ENCODE results near the gene SMTN.
A peak's percentile ranks its signal among the peaks of the same experiment; 100 is the strongest.

SMTN gene

DNA sequence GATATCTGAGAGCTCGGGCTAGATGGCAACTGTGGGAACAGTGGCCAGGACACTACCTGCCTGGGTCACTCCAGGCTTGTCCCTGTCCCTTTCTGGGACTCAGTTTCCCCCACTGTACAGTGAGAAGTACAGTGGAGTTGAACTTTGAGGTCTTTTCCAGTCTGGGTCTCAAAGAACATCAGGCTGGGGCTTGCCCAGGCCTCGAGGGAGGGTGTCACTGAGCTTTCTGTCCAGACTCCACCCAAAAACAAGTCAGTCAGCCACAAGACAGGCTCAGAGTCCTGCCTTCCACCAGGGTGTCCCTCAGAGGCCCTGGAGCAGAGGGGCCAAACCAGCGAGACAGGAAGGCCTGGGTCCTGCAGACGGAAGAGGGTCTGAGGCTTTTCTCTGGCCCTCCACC lies 61.2 kb downstream of the SMTN start:
- H3K27ac Mint-ChIP-seq = no peak overlapping the region
- peaks cover 5% of the 10 kb centered on the region for H3K4me1 Mint-ChIP-seq (ENCODE audit: low read depth)
- no peak overlapping the region for H3K4me3 Mint-ChIP-seq
- no peaks in the 10 kb centered on the region for H3K27me3 Mint-ChIP-seq (ENCODE audit: low read depth)
- no peak for DNase-seq (ENCODE audit: low spot score)
- peaks cover 7% of the 10 kb centered on the region for H3K9me3 Mint-ChIP-seq
- H3K36me3 Mint-ChIP-seq (ENCODE audit: low read depth) = no peaks in the 10 kb centered on the region

DNA sequence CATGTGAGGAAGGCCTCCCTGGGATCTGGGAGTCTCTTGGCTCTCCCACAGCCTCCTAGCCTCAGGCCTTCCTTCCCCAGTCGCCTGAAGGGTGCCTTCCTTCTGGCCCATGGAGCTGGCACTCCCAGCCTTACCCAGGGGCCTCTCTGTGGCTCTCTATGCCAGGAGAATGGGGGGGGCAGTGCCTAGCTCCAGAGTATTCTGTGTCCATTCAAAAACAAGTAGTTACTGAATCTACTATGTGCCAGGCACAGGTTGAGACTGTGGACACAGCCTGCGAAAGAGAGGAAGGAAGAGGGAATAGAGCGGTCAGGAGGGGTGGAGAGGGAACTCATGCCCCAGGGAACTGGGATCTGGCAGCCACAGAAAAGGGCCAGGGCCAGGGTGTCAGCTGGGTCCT lies 61.9 kb downstream of the SMTN start:
- H3K9me3 Mint-ChIP-seq = peaks cover 7% of the 10 kb centered on the region
- H3K36me3 Mint-ChIP-seq (ENCODE audit: low read depth) = no peaks in the 10 kb centered on the region
- H3K4me1 Mint-ChIP-seq (ENCODE audit: low read depth) = peaks cover 5% of the 10 kb centered on the region
- no peak overlapping the region for H3K4me3 Mint-ChIP-seq
- H3K27ac Mint-ChIP-seq = no peak overlapping the region
- H3K27me3 Mint-ChIP-seq (ENCODE audit: low read depth) = peaks cover 2% of the 10 kb centered on the region
- no peak for DNase-seq (ENCODE audit: low spot score)

DNA sequence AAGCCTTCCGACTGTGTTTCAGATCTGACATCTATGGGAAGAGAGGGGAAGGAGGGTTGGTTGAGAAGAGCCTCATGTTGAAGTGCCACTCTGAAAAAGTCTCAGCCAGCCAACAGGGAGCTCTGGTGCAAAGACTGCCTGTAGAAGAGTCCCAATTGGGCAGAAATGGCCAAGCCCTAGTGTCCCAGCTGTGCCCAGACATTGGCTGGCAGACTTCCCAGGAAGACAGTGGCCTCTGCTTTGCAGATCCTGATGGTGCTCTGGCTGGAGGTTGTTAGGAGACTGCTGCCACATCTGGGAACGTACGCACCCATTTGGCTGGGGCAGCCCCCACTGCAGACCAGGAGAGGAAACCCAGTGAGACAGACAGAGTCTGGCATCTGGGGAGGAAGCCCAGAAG lies 62.4 kb downstream of the SMTN start:
- peaks cover 5% of the 10 kb centered on the region for H3K4me1 Mint-ChIP-seq (ENCODE audit: low read depth)
- H3K9me3 Mint-ChIP-seq = peaks cover 7% of the 10 kb centered on the region
- no peak overlapping the region for H3K4me3 Mint-ChIP-seq
- H3K36me3 Mint-ChIP-seq (ENCODE audit: low read depth) = no peaks in the 10 kb centered on the region
- H3K27me3 Mint-ChIP-seq (ENCODE audit: low read depth) = peaks cover 2% of the 10 kb centered on the region
- DNase-seq (ENCODE audit: low spot score) = no peak
- no peak overlapping the region for H3K27ac Mint-ChIP-seq

- Mint-ChIP-seq H3K27ac (no peak overlapping the region), H3K4me3 (no peak overlapping the region), H3K4me1 (ENCODE audit: low read depth) (peaks cover 5% of the 10 kb centered on the region), H3K9me3 (peaks cover 7% of the 10 kb centered on the region), H3K36me3 (ENCODE audit: low read depth) (no peaks in the 10 kb centered on the region), H3K27me3 (ENCODE audit: low read depth) (peaks cover 2% of the 10 kb centered on the region)
- DNase-seq (ENCODE audit: low spot score) = no peak
Observed at GRCh38 chr22:31144223-31144622, 63.1 kb downstream of the SMTN start.

GRCh38 chr22:31148488-31148887 lies 67.4 kb downstream of the SMTN start:
- no peak for DNase-seq (ENCODE audit: low spot score)
- H3K27me3 Mint-ChIP-seq (ENCODE audit: low read depth) = peaks cover 2% of the 10 kb centered on the region
- no peak overlapping the region for H3K27ac Mint-ChIP-seq
- no peaks in the 10 kb centered on the region for H3K36me3 Mint-ChIP-seq (ENCODE audit: low read depth)
- H3K4me1 Mint-ChIP-seq (ENCODE audit: low read depth) = peaks cover 5% of the 10 kb centered on the region
- no peak overlapping the region for H3K4me3 Mint-ChIP-seq
- H3K9me3 Mint-ChIP-seq = peaks cover 7% of the 10 kb centered on the region

DNA sequence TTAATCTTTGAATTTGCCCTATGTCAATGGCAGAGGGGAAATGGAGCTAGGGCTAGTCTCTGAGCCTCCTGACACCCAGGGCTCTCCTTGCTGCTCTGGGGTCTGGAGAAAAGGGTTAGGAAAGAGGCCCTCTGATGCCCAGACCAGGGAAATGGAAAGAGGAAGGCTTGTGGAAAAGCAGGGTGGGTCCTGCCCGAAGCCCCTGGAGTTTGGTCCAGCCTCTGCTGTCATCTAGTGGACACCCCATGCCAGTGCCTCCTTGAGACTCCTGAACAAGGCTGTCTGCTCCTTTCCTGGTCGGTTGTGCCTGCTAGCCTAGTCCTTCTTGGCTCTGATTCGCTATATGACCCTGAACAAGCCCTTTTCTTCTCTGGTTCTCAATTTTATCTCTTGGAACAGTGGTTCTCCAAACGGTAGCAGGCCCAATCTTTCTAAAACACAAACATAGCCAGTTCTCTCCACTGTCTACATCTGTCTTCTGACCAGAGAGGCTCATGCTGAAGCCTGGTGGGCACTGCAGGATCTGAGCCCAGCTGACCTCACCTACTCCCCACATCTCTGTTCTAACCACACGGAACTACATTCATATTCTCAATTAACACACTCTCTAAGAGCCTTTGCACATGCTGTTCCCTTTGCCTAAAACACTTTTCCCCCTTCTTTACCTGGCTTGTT lies 68.0 kb downstream of the SMTN start:
- peak; percentile 8 for DNase-seq (ENCODE audit: low spot score)
- H3K27me3 Mint-ChIP-seq (ENCODE audit: low read depth) = peaks cover 2% of the 10 kb centered on the region
- no peak overlapping the region for H3K4me3 Mint-ChIP-seq
- H3K4me1 Mint-ChIP-seq (ENCODE audit: low read depth) = peaks cover 3% of the 10 kb centered on the region
- no peak overlapping the region for H3K27ac Mint-ChIP-seq
- H3K9me3 Mint-ChIP-seq = peaks cover 7% of the 10 kb centered on the region
- H3K36me3 Mint-ChIP-seq (ENCODE audit: low read depth) = no peaks in the 10 kb centered on the region

DNA sequence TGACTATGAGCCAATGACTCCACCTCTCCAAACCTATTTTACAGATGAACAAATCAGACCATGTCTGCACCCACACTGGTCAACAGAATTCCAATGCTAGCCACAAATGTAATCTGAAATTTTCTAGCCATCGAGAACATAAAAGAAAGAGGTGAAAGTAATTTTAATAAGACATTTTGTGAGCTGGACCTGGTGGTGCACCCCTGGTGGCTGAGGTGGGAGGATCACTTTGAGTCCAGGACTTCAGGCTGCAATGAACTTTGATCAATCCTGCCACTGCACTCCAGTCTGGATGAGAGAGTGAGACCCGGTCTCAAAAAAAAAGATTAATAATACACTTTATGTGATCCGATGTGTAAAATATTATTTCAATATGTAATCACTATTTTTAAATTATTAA lies 69.5 kb downstream of the SMTN start:
- Mint-ChIP-seq H3K27me3 (ENCODE audit: low read depth) (peaks cover 2% of the 10 kb centered on the region), H3K27ac (no peak overlapping the region), H3K4me1 (ENCODE audit: low read depth) (no peaks in the 10 kb centered on the region), H3K36me3 (ENCODE audit: low read depth) (no peaks in the 10 kb centered on the region), H3K9me3 (no peaks in the 10 kb centered on the region), H3K4me3 (no peak overlapping the region)
- no peak for DNase-seq (ENCODE audit: low spot score)

DNA sequence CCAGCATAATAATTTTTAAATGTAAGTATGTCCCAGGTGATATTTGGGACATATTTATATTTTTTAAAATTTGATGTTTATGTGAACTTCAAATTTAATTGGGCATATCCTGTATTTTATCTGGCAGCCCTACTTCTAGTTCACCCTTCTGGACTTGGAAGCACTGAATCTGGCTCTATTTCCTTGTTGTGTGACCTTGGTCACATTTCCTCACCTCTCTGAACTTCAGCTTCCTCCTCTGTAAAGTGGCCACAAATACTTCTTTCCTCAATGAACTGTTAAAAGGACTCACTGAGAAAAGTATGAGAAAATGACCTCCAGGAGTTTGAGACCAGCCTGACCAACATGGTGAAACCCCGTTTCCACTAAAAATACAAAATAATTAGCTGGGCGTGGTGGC lies 70.8 kb downstream of the SMTN start:
- DNase-seq (ENCODE audit: low spot score) = no peak
- Mint-ChIP-seq H3K27ac (no peak overlapping the region), H3K4me1 (ENCODE audit: low read depth) (no peaks in the 10 kb centered on the region), H3K27me3 (ENCODE audit: low read depth) (peaks cover 2% of the 10 kb centered on the region), H3K4me3 (no peak overlapping the region), H3K36me3 (ENCODE audit: low read depth) (no peaks in the 10 kb centered on the region), H3K9me3 (no peaks in the 10 kb centered on the region)

GRCh38 chr22:31153357-31153756 lies 72.2 kb downstream of the SMTN start:
- Mint-ChIP-seq H3K27me3 (ENCODE audit: low read depth) (peaks cover 5% of the 10 kb centered on the region), H3K4me3 (no peak overlapping the region), H3K4me1 (ENCODE audit: low read depth) (no peaks in the 10 kb centered on the region), H3K9me3 (no peaks in the 10 kb centered on the region), H3K27ac (no peak overlapping the region), H3K36me3 (ENCODE audit: low read depth) (no peaks in the 10 kb centered on the region)
- DNase-seq (ENCODE audit: low spot score) = no peak
